ELF-1 (cell line): ENCODE results near the gene BPI.
"Not testable (repeated sequence)": the region's sequence is repeated elsewhere in the genome, so short reads cannot be mapped to it uniquely, and the experiment has no call there.

Experiments
- DNase-seq: peaks from one replicate; pipeline ENCODE4 v3.0.0-alpha.2; 2016; ENCODE audit warnings: low read depth, low spot score

BPI gene

DNA sequence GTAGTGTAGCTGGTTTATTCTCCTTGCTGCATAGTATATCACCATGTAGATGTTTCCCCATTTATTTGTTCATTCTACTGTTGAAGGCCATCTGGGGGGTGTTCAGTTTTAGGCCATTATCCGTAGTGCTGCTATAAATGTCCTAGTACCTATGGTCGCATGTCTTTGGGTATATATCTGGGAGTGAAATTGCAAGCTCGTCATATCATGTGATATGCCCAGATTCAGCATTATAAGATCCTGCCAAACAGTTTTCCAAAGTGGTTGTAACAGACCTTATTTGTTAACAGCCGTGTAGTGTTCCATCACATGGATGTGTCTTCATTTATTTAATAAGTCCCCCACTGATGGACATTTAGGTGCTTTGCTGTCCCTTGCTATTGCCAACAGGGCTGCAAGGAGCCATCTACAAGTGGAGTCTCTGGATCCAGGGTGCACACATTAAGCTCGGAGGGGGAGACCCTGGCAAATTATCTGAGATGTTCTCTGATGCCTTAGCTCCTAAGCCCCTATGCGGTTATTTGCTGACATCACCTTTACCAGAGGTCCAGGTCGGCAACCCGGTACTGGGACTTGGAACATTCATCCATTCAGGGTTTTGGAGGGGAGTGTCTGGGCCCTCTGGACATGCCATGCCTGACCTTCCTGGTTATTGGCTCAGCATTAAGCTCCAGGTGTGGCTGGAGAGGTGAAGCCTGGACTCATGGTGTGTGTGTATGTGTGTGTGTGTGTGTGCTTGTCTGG lies 59.2 kb downstream of the BPI start:
- DNase-seq: no peak

- no peak for DNase-seq
Measured at GRCh38 chr20:38369389-38369788, 65.4 kb downstream of the BPI start.

- no peak for DNase-seq
Measured at GRCh38 chr20:38372806-38373205, 68.8 kb downstream of the BPI start.

DNA sequence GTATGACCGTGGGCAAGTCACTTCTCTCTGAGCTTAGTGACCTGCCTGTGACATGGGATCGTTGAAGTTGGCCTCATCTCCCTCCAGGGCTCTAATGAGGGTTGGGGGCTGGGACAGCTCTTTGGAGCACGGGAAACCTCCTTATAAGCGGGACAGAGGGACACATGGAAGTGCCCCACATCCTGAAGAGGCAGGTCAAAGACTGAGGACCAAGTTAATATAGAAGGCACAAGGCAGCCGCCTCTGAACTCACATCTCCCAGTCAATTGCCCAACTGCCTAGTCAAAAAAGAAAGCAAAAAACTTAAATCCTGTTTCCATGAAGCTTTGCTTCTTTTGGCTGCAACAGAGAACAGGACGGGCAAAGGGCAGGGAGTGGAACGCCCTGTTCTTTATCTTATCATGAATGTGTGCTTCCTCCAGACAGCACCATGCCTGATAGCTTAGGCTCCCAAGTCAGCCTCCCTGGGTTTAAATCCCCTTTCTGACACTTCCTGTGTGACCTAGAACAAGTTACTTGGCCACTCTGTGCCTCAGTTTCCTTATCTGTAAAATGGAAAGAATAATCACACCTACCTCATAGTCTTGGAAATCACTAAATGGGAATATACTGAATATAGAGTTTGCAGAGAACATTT lies 69.4 kb downstream of the BPI start:
- DNase-seq: no peak

DNA sequence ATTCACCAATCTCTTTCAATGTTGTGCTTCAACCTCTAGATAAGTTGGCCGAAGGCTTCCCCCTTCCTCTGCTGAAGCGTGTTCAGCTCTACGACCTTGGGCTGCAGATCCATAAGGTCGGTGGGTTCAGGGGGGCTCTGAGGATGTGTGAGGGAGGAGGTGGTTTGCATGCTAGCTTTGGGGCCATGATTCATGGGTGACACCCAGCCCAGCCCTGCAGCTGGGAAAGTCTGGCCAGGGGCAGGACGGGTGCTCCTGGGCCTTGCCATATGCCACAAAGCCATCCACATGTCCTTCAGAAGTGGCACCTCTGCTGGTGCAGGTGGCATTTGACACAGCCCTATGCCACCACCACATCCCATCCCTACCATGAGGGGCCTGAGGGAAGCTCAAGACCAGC lies 69.9 kb downstream of the BPI start:
- DNase-seq: no peak

GRCh38 chr20:38377039-38377685 lies 73.2 kb downstream of the BPI start:
- DNase-seq: no peak

DNA sequence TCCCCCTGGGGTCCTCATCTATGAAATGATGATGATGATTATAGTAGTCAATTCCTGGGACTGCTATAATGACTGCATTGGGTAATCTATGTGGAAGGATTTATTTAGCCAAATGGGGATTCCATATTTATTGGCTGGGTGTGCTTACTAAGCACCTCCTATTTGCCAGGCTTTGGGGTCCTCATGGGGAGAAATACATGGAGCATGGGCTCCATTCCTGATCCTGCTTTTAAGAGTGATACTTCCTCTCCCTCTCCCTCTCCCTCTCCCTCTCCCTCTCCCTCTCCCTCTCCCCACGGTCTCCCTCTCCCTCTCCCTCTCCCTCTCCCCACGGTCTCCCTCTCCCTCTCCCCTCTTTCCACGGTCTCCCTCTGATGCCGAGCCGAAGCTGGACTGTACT lies 73.9 kb downstream of the BPI start:
- DNase-seq: not testable (repeated sequence)

GRCh38 chr20:38383147-38383546 lies 79.2 kb downstream of the BPI start:
- no peak for DNase-seq

GRCh38 chr20:38386004-38386403 lies 82.0 kb downstream of the BPI start:
- DNase-seq: no peak

DNA sequence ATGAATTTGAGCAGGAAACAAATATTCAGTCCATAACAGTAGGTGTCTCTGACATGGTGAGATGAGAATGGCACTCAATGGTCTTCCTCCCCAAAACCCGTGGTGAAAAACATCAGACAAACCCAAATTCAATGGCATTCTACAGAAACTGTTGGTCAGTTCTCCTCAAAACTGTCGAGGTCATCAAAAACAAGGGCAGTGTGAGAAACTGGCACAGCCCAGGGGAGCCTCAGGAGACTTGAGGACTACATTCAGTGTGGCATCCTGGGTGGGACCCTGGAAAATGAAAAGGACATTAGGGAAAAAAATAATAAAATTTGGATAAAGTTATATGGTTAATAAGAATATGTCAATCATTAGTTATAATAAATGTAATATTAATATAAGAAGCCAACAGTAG lies 82.9 kb downstream of the BPI start:
- DNase-seq: no peak
